Testis (tissue), 3 donors: Measurements from ENCODE around the gene MTA1. TPM values are rescaled to one million over a fixed set of nuclear protein-coding genes. Genes with fewer than 3 reads are reported as not detected.

ENCODE experiments used
- DNase-seq: peaks from one replicate; pipeline ENCODE4 v3.0.0-alpha.2; 2019
- H3K27ac ChIP-seq, 2 donors: fragments of 200-600 bp; sonication (generic); one replicate each; pipeline ENCODE4 v1.5.1; 2019
- H3K27me3 ChIP-seq: fragments of 200-600 bp; sonication (generic); one replicate; pipeline ENCODE4 v1.5.1; 2019
- H3K36me3 ChIP-seq: fragments of 200-600 bp; sonication (generic); one replicate; pipeline ENCODE4 v1.5.1; 2017; ENCODE audit warnings: low read depth; ENCODE audit errors: missing control alignments
- H3K4me1 ChIP-seq: fragments of 200-600 bp; sonication (generic); one replicate; pipeline ENCODE4 v1.5.1; 2019
- H3K4me3 ChIP-seq, 2 donors: fragments of 200-600 bp; sonication (generic); one replicate each; pipeline ENCODE4 v1.5.1; 2017 to 2019
- H3K9me3 ChIP-seq: fragments of 200-600 bp; sonication (generic); one replicate; pipeline ENCODE4 v1.5.1; 2017
- POLR2A ChIP-seq: fragments of 450-650 bp; IDR thresholded peaks from one replicate; pipeline ENCODE4 v1.6.1; 2017; ENCODE audit warnings: antibody characterized with exemption, mild to moderate bottlenecking, moderate library complexity
- WGBS, 2 donors: methylation state at CpG; one replicate each; pipeline ENCODE4 v1.1.5; 2018; 5-methylcytosine and 5-hydroxymethylcytosine counted together
- intact Hi-C: fragments of 100-400 bp; cut with DNase I; formaldehyde crosslinking; loops from one replicate; pipeline ENCODE4 v1.15.1; 2023; ENCODE audit warnings: low total_unique reads
- polyA plus RNA-seq: library from polyadenylated mRNA; stranded (reverse); fragments of 350-450 nt; fragmentation: Illumina TruSeq; extraction: RNeasy Lipid Tissue Mini Kit (QIAGEN cat#74804); gene quantifications from one replicate; pipeline ENCODE4 v1.2.3, GENCODE V29; 2014; ENCODE audit warnings: low read depth, low replicate concordance; ENCODE audit not compliant: insufficient read depth
- total RNA-seq, 2 donors: library from RNA; depleted of rRNA; stranded (reverse); fragments of >200 nt; gene quantifications; one replicate each; pipeline ENCODE4 v1.2.3, GENCODE V29; 2016
- TF ChIP-seq, protein P1 (sequence below), 3 experiments: fragments of 450-650 bp in 2 of 3; fragments of 200-600 bp in 1 of 3; sonication (generic) in 1 of 3; IDR thresholded peaks; one replicate each; pipeline ENCODE4 v1.5.1; 2016 to 2019; ENCODE audit warnings: antibody characterized with exemption in 3 of 3, mild to moderate bottlenecking in 2 of 3, moderate library complexity in 1 of 3

The MTA1 gene
- total and polyA plus RNA-seq, 3 donors from 2014 or later: 118 to 135 (median 120) TPM

DNA sequence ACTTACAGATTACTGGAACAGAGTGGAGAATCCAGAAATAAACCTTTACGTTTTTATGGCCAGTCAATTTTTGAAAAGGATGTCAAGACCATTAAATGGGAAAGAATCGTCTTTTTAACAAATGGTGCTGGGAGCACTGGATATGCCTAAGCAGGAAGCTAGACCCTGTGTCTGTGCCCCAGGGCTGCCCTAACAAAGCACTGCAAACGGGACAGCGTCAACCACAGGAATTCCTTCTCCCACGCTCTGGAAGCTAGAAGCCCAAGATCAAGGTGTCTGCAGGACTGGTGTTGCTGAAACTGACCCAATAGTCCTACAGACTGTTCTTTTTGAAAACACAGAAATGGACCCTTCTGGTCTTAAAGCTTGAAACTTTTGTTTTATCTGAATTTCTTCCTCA, 97.5 kb downstream of the MTA1 start:
- intact Hi-C loops: no loop called here
- Histone ChIP-seq H3K27me3 (no peaks in the 10 kb centered on the region), H3K27ac (no peak overlapping the region), H3K36me3 (no peaks in the 10 kb centered on the region), H3K9me3 (no peaks in the 10 kb centered on the region), H3K4me3 (no peak overlapping the region), H3K4me1 (no peaks in the 10 kb centered on the region)
- no peak for DNase-seq
- 55 to 57% methylated on average over 5 of the region's 5 CpGs for WGBS, 2 donors
- no peak for TF ChIP-seq POLR2A
- TF ChIP-seq, protein P1, sequence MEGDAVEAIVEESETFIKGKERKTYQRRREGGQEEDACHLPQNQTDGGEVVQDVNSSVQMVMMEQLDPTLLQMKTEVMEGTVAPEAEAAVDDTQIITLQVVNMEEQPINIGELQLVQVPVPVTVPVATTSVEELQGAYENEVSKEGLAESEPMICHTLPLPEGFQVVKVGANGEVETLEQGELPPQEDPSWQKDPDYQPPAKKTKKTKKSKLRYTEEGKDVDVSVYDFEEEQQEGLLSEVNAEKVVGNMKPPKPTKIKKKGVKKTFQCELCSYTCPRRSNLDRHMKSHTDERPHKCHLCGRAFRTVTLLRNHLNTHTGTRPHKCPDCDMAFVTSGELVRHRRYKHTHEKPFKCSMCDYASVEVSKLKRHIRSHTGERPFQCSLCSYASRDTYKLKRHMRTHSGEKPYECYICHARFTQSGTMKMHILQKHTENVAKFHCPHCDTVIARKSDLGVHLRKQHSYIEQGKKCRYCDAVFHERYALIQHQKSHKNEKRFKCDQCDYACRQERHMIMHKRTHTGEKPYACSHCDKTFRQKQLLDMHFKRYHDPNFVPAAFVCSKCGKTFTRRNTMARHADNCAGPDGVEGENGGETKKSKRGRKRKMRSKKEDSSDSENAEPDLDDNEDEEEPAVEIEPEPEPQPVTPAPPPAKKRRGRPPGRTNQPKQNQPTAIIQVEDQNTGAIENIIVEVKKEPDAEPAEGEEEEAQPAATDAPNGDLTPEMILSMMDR (IDR thresholded peaks at IDR 0.05): no peak

DNA sequence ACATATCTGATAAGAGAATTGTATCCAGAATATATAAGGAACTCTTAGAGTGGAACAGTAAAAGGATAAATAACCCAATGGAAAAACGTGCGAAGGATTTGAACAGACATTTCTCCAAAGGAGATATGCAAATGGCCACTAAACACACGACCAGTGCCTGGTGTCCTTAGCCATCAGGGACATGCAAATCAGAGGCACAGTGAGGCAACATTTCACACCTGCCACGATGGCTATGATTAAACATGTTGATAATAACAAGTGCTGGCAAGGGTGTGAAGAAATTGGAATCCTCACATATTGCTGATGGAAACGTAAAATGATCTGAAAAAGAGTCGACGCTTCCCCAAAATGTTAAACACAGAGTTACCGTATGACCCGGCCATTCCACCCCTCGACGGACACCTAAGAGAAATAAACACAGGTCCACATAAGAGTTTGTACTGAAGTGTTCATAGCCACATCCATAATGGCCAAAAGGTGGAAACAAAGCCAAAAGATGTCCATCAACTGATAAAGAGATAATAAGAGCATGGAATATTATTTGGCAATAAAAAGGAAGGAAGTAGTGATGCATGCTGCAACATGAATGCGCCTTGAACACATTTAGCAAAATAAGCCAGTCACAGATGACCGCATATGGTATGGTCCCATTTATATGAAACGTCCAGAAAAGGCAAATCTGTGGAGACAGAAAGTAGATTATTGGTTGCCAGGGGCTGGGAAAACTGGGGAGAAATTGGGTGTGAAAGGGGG, 100.5 kb downstream of the MTA1 start:
- WGBS, 2 donors: 77 to 80% methylated on average over 14 of the region's 14 CpGs
- no peak overlapping the region for H3K4me3 ChIP-seq
- DNase-seq: no peak

More for the DNA sequence above, 100.5 kb downstream of the MTA1 start:
- Histone ChIP-seq H3K4me1 (no peaks in the 10 kb centered on the region), H3K9me3 (no peaks in the 10 kb centered on the region), H3K27me3 (no peaks in the 10 kb centered on the region), H3K36me3 (no peaks in the 10 kb centered on the region), H3K27ac (no peak overlapping the region)
- no peak for TF ChIP-seq POLR2A
- TF ChIP-seq, protein P1 (IDR thresholded peaks at IDR 0.05): no peak
- intact Hi-C loops: no loop called here

Other genes with a start within 250 kb of the MTA1 start
- gene NUDT14, start 238.5 kb upstream of the MTA1 start, total RNA-seq: 10 to 100 TPM; 22.0 to 40.0 TPM
- 28.1 TPM for gene NUDT14, start 238.5 kb upstream of the MTA1 start, polyA plus RNA-seq
- 10 to 100 TPM; 84.1 to 97.6 TPM for gene BTBD6, start 171.3 kb upstream of the MTA1 start, total RNA-seq
- gene BTBD6, start 171.3 kb upstream of the MTA1 start, polyA plus RNA-seq: 120 TPM
- 100 to 1,000 TPM in 1 of 2 donors, 10 to 100 TPM in 1; 95.3 to 112 TPM for gene BRF1, start 118.8 kb upstream of the MTA1 start, total RNA-seq
- gene BRF1, start 118.8 kb upstream of the MTA1 start, polyA plus RNA-seq: 30.3 TPM
- 100 to 1,000 TPM; 167 to 174 TPM for gene PACS2, start 105.1 kb upstream of the MTA1 start, total RNA-seq
- gene PACS2, start 105.1 kb upstream of the MTA1 start, polyA plus RNA-seq: 99.2 TPM
- 1 to 10 TPM; 5.2 to 6.6 TPM for gene TEX22, start 21.3 kb upstream of the MTA1 start, total RNA-seq
- gene TEX22, start 21.3 kb upstream of the MTA1 start, polyA plus RNA-seq: 21.5 TPM
- gene CRIP2, start 55.0 kb downstream of the MTA1 start, total RNA-seq: 100 to 1,000 TPM; 114 to 159 TPM
- gene CRIP2, start 55.0 kb downstream of the MTA1 start, polyA plus RNA-seq: 121 TPM
- gene CRIP1, start 67.1 kb downstream of the MTA1 start, total RNA-seq: 1 to 10 TPM; 3.0 to 4.4 TPM
- gene CRIP1, start 67.1 kb downstream of the MTA1 start, polyA plus RNA-seq: 154 TPM
- 10 to 100 TPM; 16.4 to 16.7 TPM for gene TEDC1, start 71.4 kb downstream of the MTA1 start, total RNA-seq
- 8.8 TPM for gene TEDC1, start 71.4 kb downstream of the MTA1 start, polyA plus RNA-seq
- 1 to 10 TPM; 3.7 to 4.8 TPM for gene TMEM121, start 106.8 kb downstream of the MTA1 start, total RNA-seq
- gene TMEM121, start 106.8 kb downstream of the MTA1 start, polyA plus RNA-seq: 1.4 TPM